GM10266 (cell line): ENCODE data around the gene NINL.

Experiments
- DNase-seq: peaks from one replicate; pipeline ENCODE4 v3.0.0; 2012; ENCODE audit errors: extremely low spot score
- CTCF ChIP-seq: IDR thresholded peaks from 2 replicates; pipeline ENCODE4 v1.5.1; 2012; ENCODE audit warnings: mild to moderate bottlenecking, low read depth; ENCODE audit not compliant: control insufficient read depth, insufficient read depth; ENCODE audit errors: missing control alignments

NINL gene

GRCh38 chr20:25459111-25459830, 126.1 kb downstream of the NINL start:
- no peak for TF ChIP-seq CTCF
- no peak for DNase-seq

DNA sequence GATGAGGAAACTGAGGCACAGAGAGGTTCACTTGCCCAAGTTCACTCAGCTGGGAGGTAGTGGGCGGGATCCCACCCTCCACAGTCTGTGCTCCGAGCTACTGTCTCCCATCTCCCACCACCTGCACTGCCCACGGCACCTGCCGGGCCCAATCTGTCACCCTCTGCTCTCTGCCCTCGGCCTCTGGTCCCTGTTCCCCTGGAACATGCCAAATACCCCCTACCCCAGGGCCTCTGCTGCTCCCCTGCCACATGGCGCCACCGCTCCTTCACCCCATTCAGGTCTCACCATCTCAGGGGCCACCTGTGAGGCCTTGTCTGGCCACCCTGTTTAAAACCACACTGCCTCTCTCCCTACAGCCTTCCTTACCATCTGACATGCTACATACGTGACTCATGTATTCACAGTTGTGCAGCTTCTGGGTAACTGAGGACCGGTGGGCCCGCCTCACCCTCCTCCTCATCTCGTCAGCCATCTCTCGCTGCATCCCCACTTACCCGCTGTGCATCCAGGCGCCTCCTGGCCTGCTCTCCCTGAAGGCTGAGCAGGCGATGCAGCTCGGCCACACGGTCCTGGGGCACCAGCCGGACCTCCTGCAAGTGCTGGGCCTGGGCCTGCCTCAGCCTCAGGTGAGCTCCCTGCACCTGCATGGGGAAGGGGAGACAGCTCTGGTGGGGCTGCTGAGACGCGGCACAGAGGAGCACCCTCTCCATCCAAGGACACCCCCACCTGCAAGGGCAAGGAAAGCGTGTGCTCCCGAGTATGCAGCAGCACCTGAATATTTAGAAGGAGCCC, 127.2 kb downstream of the NINL start:
- no peak for DNase-seq
- TF ChIP-seq CTCF, result no peak

DNA sequence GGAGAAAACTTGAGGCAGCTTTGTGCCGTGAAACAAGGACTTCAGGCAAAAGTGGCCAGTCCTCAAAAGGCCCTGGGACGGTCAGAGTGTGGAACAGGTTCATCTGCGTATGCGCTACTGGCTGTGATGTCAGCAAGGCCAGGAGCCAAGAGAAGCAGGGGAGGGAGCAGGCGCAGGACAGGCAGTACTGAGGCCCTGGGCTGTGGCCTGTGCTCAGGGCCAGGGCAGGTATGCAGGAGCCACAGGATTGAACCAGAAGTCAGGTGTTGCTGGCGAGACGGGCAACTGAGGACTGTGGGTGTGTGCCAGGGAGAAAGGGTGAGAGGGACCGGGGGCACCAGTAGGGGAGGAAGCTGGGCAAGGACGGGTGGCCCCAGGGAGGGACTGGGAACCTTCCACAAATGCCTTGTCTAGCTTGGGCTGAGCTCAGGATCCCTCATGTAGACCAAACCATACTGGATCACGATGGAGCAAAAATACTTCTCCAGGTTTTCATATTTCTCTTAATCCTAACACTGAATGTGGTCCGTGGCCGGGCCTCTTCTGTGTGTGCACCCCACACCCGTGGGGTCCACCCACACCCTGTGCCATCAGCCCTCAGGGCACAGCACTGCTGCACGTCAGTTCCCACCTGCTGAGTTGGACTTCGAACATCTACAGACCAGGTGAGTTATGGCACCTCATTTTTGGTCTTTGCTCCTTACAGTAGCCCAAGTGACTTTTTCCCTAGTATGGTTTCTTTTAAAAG, 131.0 kb downstream of the NINL start:
- DNase-seq, result no peak
- no peak for TF ChIP-seq CTCF

GRCh38 chr20:25453035-25453810, 132.1 kb downstream of the NINL start:
- DNase-seq, result no peak
- TF ChIP-seq CTCF, result no peak

DNA sequence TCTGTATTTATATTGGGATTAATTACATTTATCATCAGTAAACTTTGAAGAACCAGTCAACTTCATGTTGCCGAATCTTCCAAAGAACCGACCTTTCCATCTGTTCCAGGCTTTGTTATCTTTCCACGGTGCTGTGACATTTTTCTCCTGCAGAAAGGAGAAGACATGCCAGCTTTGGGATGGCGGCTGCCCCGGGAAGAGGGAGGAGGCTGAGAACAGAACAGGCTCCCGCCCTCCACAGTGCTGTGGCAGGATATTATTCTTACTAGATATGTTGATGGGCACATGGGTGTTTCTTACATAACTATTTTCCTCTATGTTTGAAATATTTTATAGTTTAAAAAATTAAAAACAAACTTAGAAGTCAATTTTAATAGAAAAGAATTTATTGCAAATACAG, 133.0 kb downstream of the NINL start:
- no peak for TF ChIP-seq CTCF

GRCh38 chr20:25447671-25448070, 137.7 kb downstream of the NINL start:
- DNase-seq, result no peak
- no peak for TF ChIP-seq CTCF

More for the DNA sequence above, 133.0 kb downstream of the NINL start:
- DNase-seq, result no peak
